Measurements from ENCODE around the gene UGP2. TPM values are rescaled to one million over a fixed set of nuclear protein-coding genes. Genes with fewer than 3 reads are reported as not detected.
"Not testable (repeated sequence)": the region's sequence is repeated elsewhere in the genome, so short reads cannot be mapped to it uniquely, and the experiment has no call there.

UGP2 gene
- total RNA-seq, 1 donor from 2014 or later, result 69.9 TPM

DNA sequence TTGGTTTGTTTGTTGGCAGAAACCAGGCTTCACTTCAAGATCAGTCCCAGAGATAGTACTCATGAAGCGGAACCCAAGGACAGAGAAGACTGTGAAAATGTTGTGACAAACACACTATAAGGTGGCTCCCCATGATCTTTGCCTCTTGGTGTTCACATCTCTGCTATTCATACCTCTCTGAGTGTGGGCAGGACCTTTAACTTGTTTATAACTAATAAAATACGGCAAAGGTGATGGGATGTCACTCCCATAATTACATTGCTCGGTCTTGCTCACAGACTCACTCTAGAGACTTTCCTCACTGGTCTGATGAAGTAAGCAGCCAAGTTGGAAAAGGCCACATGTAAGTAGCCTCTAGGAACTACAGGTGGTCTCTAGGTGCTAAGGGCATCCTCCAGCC is 30.6 kb upstream of the UGP2 start:
- TF ChIP-seq, protein P1, sequence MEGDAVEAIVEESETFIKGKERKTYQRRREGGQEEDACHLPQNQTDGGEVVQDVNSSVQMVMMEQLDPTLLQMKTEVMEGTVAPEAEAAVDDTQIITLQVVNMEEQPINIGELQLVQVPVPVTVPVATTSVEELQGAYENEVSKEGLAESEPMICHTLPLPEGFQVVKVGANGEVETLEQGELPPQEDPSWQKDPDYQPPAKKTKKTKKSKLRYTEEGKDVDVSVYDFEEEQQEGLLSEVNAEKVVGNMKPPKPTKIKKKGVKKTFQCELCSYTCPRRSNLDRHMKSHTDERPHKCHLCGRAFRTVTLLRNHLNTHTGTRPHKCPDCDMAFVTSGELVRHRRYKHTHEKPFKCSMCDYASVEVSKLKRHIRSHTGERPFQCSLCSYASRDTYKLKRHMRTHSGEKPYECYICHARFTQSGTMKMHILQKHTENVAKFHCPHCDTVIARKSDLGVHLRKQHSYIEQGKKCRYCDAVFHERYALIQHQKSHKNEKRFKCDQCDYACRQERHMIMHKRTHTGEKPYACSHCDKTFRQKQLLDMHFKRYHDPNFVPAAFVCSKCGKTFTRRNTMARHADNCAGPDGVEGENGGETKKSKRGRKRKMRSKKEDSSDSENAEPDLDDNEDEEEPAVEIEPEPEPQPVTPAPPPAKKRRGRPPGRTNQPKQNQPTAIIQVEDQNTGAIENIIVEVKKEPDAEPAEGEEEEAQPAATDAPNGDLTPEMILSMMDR (IDR thresholded peaks at IDR 0.05; ENCODE audit: insufficient read depth, low read length, poor library complexity, severe bottlenecking), result no peak
- no peaks in the 10 kb centered on the region for H3K36me3 ChIP-seq (ENCODE audit: control insufficient read depth, insufficient read depth, low read length)
- H3K4me3 ChIP-seq (ENCODE audit: low read depth, low read length), result no peak overlapping the region

DNA sequence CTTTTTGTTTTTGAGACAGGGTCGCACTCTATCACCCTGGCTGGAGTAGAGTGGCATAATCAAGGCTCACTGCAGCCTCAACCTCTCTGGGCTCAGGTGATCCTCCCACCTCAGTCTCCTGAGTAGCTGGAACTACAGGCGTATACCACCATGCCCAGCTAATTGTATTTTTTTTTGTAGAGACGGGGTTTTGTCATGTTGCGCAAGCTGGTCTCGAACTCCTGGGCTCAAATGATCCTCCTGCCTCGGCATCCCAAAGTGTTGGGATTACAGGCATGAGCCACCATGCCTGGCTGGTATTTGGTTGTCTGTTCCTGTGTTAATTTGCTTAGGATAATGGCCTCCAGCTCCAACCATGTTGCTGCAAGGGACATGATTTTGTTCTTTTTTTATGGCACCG is 29.8 kb upstream of the UGP2 start:
- not testable (repeated sequence) for DNase-seq (ENCODE audit: low read depth); H3K4me3 ChIP-seq (ENCODE audit: low read depth, low read length); H3K27me3 ChIP-seq (ENCODE audit: control insufficient read depth, insufficient read depth, low read length); H3K36me3 ChIP-seq (ENCODE audit: control insufficient read depth, insufficient read depth, low read length)

More for the DNA sequence above, 30.6 kb upstream of the UGP2 start:
- no peak for DNase-seq (ENCODE audit: low read depth)
- H3K27me3 ChIP-seq (ENCODE audit: control insufficient read depth, insufficient read depth, low read length), result no peaks in the 10 kb centered on the region

DNA sequence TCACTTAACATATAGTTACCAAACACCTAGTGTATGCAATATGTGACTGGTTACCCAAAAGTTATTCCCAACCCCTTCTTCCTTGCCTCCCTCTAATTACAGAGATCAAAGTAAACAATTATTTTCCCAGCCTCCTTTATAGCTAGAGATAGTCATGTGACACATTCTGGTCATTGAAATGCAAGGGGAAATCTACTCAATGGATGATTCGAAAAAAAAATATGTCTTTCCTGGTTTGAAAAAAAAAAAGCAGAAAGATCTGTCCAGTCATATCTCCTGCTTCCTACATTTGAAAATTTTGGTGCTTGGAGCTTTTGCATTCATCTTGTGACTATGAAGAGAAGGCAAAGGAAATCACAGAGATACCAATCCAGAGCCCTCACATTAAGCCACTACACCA is 27.6 kb upstream of the UGP2 start:
- DNase-seq (ENCODE audit: low read depth), result no peak
- no peaks in the 10 kb centered on the region for H3K27me3 ChIP-seq (ENCODE audit: control insufficient read depth, insufficient read depth, low read length)
- TF ChIP-seq, protein P1 (IDR thresholded peaks at IDR 0.05; ENCODE audit: insufficient read depth, low read length, poor library complexity, severe bottlenecking), result no peak
- no peak overlapping the region for H3K4me3 ChIP-seq (ENCODE audit: low read depth, low read length)
- H3K36me3 ChIP-seq (ENCODE audit: control insufficient read depth, insufficient read depth, low read length), result no peaks in the 10 kb centered on the region

DNA sequence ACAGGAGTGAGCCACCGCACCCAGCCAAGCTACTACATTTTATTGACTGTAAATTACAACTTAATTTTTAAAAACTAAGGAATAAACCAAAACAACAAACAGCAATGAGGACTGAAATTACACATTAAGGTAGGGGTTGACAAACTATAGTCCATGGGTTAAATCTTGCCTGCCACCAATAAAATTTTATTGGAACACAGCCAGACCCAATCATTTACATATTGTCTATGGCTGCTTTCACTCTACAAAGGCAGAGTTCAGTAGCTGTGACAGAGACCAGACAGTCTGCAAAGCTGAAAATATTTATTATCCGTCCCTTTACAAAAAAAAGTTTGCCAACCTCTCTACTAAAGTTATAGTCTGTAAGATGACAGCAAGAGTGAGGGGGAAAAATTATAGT is 24.3 kb upstream of the UGP2 start:
- TF ChIP-seq, protein P1 (IDR thresholded peaks at IDR 0.05; ENCODE audit: insufficient read depth, low read length, poor library complexity, severe bottlenecking), result no peak
- H3K4me3 ChIP-seq (ENCODE audit: low read depth, low read length), result no peak overlapping the region
- no peak for DNase-seq (ENCODE audit: low read depth)
- H3K36me3 ChIP-seq (ENCODE audit: control insufficient read depth, insufficient read depth, low read length), result no peaks in the 10 kb centered on the region
- H3K27me3 ChIP-seq (ENCODE audit: control insufficient read depth, insufficient read depth, low read length), result no peaks in the 10 kb centered on the region

DNA sequence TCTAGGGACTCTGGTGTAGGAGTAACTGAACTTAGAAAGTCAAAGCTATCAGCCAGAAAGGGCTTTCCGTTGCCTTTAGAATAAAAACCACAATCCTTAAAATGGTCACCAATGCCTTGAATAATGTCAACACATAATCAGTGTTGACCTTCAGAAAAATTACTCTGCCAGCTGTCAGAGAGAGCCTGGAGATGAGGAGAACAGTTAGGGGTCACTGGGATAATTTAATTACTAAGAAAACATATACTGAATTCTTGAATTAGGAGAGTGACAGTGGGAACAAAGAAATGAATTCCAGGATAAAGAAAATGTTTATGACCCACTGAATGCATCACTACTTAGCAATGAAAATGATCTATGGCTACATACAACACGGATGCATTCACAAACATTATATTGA is 23.4 kb upstream of the UGP2 start:
- no peaks in the 10 kb centered on the region for H3K27me3 ChIP-seq (ENCODE audit: control insufficient read depth, insufficient read depth, low read length)
- H3K36me3 ChIP-seq (ENCODE audit: control insufficient read depth, insufficient read depth, low read length), result no peaks in the 10 kb centered on the region
- no peak for DNase-seq (ENCODE audit: low read depth)
- H3K4me3 ChIP-seq (ENCODE audit: low read depth, low read length), result no peak overlapping the region
- TF ChIP-seq, protein P1 (IDR thresholded peaks at IDR 0.05; ENCODE audit: insufficient read depth, low read length, poor library complexity, severe bottlenecking), result no peak

DNA sequence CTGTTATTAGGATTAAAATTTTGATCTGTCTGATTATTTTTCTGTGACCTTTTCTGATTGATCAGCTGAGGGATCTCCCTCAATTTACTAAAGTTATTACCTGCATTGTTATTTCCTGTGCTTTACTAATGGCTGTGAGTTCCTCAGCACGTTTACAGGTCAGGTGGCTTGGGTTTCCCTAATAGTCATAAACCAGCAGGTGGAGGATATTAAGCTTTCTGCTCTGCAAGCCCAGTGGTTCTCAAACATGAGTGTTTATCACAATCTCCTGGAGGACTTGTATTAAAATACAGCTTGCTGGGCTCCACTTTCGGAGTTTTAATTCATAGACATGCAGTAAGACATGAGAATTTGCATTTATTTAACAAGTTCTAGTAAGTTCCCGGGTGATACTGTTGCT is 22.4 kb upstream of the UGP2 start:
- Histone ChIP-seq H3K27me3 (ENCODE audit: control insufficient read depth, insufficient read depth, low read length) (no peaks in the 10 kb centered on the region), H3K4me3 (ENCODE audit: low read depth, low read length) (no peak overlapping the region), H3K36me3 (ENCODE audit: control insufficient read depth, insufficient read depth, low read length) (no peaks in the 10 kb centered on the region)
- no peak for DNase-seq (ENCODE audit: low read depth)
- TF ChIP-seq, protein P1 (IDR thresholded peaks at IDR 0.05; ENCODE audit: insufficient read depth, low read length, poor library complexity, severe bottlenecking), result no peak
